Adrenal gland (tissue), 5 donors: Measurements from ENCODE around the gene EHHADH.

Experiments
- POLR2A ChIP-seq, 2 donors: fragments of 450-650 bp; IDR thresholded peaks; one replicate each; pipeline ENCODE4 v1.6.1; 2017; ENCODE audit warnings: antibody characterized with exemption in 2 of 2, mild to moderate bottlenecking in 2 of 2, moderate library complexity in 1 of 2
- TF ChIP-seq, protein P1 (sequence below), 6 experiments: fragments of 450-650 bp in 4 of 6; fragments of 200-600 bp in 2 of 6; sonication (generic) in 1 of 6; IDR thresholded peaks; 1 replicate in 5 of 6; 2 replicates in 1 of 6; pipeline versions ENCODE4 v1.5.1 to v1.8.0; 2016 to 2021; ENCODE audit warnings: antibody characterized with exemption in 6 of 6, mild to moderate bottlenecking in 2 of 6, moderate library complexity in 1 of 6
- donor health status: DM: no; HTN: no; CAD: no.

DNA sequence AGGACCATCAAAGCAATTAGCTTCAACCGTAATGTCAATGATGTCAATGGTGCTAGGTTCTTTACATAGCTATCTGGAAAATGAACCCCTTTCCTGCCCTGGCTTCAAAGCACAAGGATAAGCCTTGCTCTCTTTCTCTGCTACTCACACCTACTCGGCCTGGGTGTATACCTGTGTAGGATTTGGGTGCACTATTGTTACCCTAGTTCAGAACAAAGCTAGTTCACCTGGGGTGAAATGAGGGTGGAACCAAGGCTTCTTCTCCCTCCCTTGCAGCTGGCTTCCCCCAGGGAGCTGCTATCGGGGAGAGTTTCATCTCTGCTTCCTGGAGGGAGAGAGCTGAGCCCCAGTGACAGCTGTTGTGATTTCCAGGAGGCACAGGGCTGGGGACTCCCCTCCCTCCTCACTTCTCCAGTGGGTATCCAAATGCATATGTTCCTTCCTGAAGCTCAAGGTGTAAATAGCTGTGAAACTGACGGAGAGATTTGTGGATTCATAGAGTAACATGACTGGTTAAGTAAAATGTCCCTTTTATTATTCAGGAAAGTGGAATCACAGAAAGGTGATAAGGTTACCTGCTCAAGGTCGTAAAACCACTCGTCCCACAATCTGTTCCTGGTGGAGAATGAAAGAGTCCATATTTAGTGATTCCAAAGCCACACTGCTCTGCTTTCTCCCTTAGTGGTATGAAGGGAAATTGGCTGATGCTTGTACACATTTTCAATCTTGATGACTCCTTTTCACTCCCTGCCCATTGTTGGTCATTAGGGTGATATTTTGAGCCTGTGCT is 89.2 kb downstream of the EHHADH start:
- TF ChIP-seq, protein P1, sequence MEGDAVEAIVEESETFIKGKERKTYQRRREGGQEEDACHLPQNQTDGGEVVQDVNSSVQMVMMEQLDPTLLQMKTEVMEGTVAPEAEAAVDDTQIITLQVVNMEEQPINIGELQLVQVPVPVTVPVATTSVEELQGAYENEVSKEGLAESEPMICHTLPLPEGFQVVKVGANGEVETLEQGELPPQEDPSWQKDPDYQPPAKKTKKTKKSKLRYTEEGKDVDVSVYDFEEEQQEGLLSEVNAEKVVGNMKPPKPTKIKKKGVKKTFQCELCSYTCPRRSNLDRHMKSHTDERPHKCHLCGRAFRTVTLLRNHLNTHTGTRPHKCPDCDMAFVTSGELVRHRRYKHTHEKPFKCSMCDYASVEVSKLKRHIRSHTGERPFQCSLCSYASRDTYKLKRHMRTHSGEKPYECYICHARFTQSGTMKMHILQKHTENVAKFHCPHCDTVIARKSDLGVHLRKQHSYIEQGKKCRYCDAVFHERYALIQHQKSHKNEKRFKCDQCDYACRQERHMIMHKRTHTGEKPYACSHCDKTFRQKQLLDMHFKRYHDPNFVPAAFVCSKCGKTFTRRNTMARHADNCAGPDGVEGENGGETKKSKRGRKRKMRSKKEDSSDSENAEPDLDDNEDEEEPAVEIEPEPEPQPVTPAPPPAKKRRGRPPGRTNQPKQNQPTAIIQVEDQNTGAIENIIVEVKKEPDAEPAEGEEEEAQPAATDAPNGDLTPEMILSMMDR (IDR thresholded peaks at IDR 0.05): no peak
- TF ChIP-seq POLR2A (IDR thresholded peaks at IDR 0.05): no peak
